Measurements from ENCODE around the gene ZSCAN5A.

DNA sequence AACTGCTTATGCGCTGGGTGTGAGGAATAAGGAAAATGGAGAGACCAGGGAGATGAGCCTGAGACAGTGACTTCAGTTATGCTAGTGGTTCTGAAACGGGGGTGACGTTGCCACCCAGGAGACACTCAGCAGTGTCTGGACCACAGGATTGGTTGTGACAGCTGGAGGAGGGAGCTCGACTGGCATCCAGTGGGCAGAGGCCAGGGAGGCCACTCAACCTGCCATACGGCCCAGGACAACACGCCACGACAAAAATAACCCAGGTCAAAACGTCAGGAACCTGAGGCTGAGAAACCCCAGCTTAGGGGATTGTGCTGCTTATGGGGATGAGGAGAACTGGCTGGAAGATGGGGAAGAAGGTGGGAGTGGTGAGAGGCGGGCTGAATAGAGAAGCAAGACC is 10.4 kb downstream of the ZSCAN5A start:
- TF ChIP-seq, protein P1, sequence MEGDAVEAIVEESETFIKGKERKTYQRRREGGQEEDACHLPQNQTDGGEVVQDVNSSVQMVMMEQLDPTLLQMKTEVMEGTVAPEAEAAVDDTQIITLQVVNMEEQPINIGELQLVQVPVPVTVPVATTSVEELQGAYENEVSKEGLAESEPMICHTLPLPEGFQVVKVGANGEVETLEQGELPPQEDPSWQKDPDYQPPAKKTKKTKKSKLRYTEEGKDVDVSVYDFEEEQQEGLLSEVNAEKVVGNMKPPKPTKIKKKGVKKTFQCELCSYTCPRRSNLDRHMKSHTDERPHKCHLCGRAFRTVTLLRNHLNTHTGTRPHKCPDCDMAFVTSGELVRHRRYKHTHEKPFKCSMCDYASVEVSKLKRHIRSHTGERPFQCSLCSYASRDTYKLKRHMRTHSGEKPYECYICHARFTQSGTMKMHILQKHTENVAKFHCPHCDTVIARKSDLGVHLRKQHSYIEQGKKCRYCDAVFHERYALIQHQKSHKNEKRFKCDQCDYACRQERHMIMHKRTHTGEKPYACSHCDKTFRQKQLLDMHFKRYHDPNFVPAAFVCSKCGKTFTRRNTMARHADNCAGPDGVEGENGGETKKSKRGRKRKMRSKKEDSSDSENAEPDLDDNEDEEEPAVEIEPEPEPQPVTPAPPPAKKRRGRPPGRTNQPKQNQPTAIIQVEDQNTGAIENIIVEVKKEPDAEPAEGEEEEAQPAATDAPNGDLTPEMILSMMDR (IDR thresholded peaks at IDR 0.05; ENCODE audit: insufficient read depth, low read depth, low read length): no peak
- TF ChIP-seq EZH2 (IDR thresholded peaks at IDR 0.05; ENCODE audit: insufficient read depth, low read length): no peak

Data from astrocyte (in vitro differentiated cells and primary cell).